Ovary (tissue), 3 donors: ENCODE results near the gene MYT1.

Experiments
- CTCF ChIP-seq, 3 donors: fragments of 450-650 bp in 2 of 3; fragments of 200-600 bp in 1 of 3; IDR thresholded peaks; one replicate each; pipeline versions ENCODE4 v1.5.1 to v1.8.0; 2016 to 2022; ENCODE audit warnings: antibody characterized with exemption in 3 of 3, mild to moderate bottlenecking in 1 of 3
- EP300 ChIP-seq: sonication (generic); formaldehyde crosslinking; IDR thresholded peaks from one replicate; pipeline ENCODE4 v1.6.1; 2017; ENCODE audit warnings: antibody characterized with exemption
- POLR2A ChIP-seq: fragments of 450-650 bp; IDR thresholded peaks from one replicate; pipeline ENCODE4 v1.6.1; 2017; ENCODE audit warnings: antibody characterized with exemption, mild to moderate bottlenecking, moderate library complexity
- donor health status: DM: no; HTN: no; CAD: no.

DNA sequence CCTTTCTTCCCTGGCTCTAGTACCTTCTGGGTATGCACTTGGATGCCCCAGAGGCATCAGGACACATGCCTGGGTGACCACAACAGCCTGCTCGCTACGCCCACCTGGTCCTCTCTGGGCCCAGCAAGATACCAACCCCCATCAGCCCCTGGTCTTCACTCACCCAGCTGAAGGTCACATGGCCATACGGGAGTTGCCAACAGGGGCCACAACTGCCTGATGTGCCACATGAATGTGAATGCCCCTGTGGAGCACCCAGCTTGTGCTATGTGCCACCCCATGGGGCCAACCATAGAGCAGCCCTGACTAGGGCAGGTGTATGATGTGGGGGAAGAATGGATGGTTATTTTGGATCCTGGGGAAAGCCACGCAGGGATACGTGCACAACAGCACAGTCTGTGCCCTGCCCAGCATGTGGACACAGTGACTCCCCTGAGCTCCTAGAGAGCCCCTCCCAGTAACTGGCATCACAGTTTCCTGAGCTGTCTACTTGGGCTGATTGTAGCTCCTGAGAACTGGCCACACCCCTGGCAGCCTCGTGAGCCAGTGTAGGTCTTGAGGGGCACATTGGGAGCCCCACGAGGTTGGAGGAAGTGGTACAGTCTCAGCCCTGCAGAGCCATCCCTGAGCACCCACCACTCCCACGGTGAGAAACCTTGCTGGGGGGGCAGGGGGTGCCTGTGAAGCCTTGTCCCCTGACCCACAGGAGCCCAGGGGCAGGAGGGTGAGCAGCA, 80.8 kb downstream of the MYT1 start:
- TF ChIP-seq CTCF (IDR thresholded peaks at IDR 0.05) (no peak), POLR2A (no peak), EP300 (no peak)
